ENCODE measurements around the gene MRPL3. TPM values are rescaled to one million over a fixed set of nuclear protein-coding genes. Genes with fewer than 3 reads are reported as not detected.

Gene MRPL3
- total RNA-seq, 1 experiment from 2014 or later, result 233 TPM

- no peaks in the 10 kb centered on the region for H3K27me3 ChIP-seq (ENCODE audit: low read length)
- CTCF ChIA-PET, result no interaction called here
- intact Hi-C loops (cut with micrococcal nuclease), result no loop called here
- no peak overlapping the region for H2AFZ ChIP-seq (ENCODE audit: low read length)
- no peak overlapping the region for H3K27ac ChIP-seq (ENCODE audit: low read length)
- no peaks in the 10 kb centered on the region for H3K9me2 ChIP-seq (replicated peaks; ENCODE audit: low read length)
- no peak overlapping the region for H3K4me2 ChIP-seq (ENCODE audit: low read length)
- no peaks in the 10 kb centered on the region for H3F3A ChIP-seq (ENCODE audit: low read length, unreplicated experiment)
- H3K4me1 ChIP-seq (ENCODE audit: insufficient read depth, low read length), result no peaks in the 10 kb centered on the region
- no peaks in the 10 kb centered on the region for H4K20me1 ChIP-seq (ENCODE audit: low read length)
- POLR2A ChIA-PET (ENCODE audit: unreplicated experiment), result no interaction called here
- H3K4me3 ChIP-seq (ENCODE audit: low read length), result no peak overlapping the region
- DNase-seq, result no peak
- TF ChIP-seq EZH2 (IDR thresholded peaks at IDR 0.05; ENCODE audit: low read length, unreplicated experiment) (no peak), CTCF (conservative IDR thresholded peaks at IDR 0.05; ENCODE audit: low read depth, low read length) (no peak), EZH2phosphoT487 (IDR thresholded peaks at IDR 0.05; ENCODE audit: borderline replicate concordance, low read length) (no peak)
- ATAC-seq, result no peak
- H3K36me3 ChIP-seq (ENCODE audit: low read depth, low read length), result peaks cover 4% of the 10 kb centered on the region
- no TSS peak for BruUV-seq (replicated peaks)
- no peaks in the 10 kb centered on the region for H3K9me3 ChIP-seq (ENCODE audit: low read length)
- no peak overlapping the region for H3K9ac ChIP-seq (ENCODE audit: low read length)
- H3K79me2 ChIP-seq (ENCODE audit: low read length), result peaks cover 16% of the 10 kb centered on the region; the same call in 1 of the 2 replicates
These were observed 25.0 kb downstream of the MRPL3 start for GRCh38 chr3:131477813-131478212.

GRCh38 chr3:131474115-131474514, 28.7 kb downstream of the MRPL3 start:
- H3K4me1 ChIP-seq (ENCODE audit: insufficient read depth, low read length), result no peaks in the 10 kb centered on the region
- intact Hi-C loops (cut with micrococcal nuclease), result no loop called here
- H3K4me3 ChIP-seq (ENCODE audit: low read length), result no peak overlapping the region
- no peaks in the 10 kb centered on the region for H3K27me3 ChIP-seq (ENCODE audit: low read length)
- no peak for TF ChIP-seq EZH2phosphoT487 (IDR thresholded peaks at IDR 0.05; ENCODE audit: borderline replicate concordance, low read length)
- no peak for TF ChIP-seq EZH2 (IDR thresholded peaks at IDR 0.05; ENCODE audit: low read length, unreplicated experiment)
- TF ChIP-seq CTCF (conservative IDR thresholded peaks at IDR 0.05; ENCODE audit: low read depth, low read length), result no peak
- H4K20me1 ChIP-seq (ENCODE audit: low read length), result no peaks in the 10 kb centered on the region
- no peak overlapping the region for H3K9ac ChIP-seq (ENCODE audit: low read length)
- ChIA-PET CTCF (no interaction called here), POLR2A (ENCODE audit: unreplicated experiment) (no interaction called here)
- H3K36me3 ChIP-seq (ENCODE audit: low read depth, low read length), result peaks cover 16% of the 10 kb centered on the region; the same call in 1 of the 2 replicates
- H3K9me3 ChIP-seq (ENCODE audit: low read length), result no peaks in the 10 kb centered on the region
- DNase-seq, result no peak
- peaks cover 12% of the 10 kb centered on the region; the same call in 1 of the 2 replicates for H3K79me2 ChIP-seq (ENCODE audit: low read length)
- no peak for ATAC-seq
- no peaks in the 10 kb centered on the region for H3K9me2 ChIP-seq (replicated peaks; ENCODE audit: low read length)
- H3K4me2 ChIP-seq (ENCODE audit: low read length), result no peak overlapping the region
- no peak overlapping the region for H3K27ac ChIP-seq (ENCODE audit: low read length)
- no peaks in the 10 kb centered on the region for H3F3A ChIP-seq (ENCODE audit: low read length, unreplicated experiment)
- no peak overlapping the region for H2AFZ ChIP-seq (ENCODE audit: low read length)
- BruUV-seq (replicated peaks), result no TSS peak

GRCh38 chr3:131470377-131470776, 32.4 kb downstream of the MRPL3 start:
- Histone ChIP-seq H3K79me2 (ENCODE audit: low read length) (peaks cover 12% of the 10 kb centered on the region; the same call in 1 of the 2 replicates), H3K9me3 (ENCODE audit: low read length) (no peaks in the 10 kb centered on the region), H3K4me2 (ENCODE audit: low read length) (no peak overlapping the region), H3K9me2 (replicated peaks; ENCODE audit: low read length) (no peaks in the 10 kb centered on the region), H3K4me3 (ENCODE audit: low read length) (no peak overlapping the region), H3K36me3 (ENCODE audit: low read depth, low read length) (peaks cover 30% of the 10 kb centered on the region), H3K27ac (ENCODE audit: low read length) (no peak overlapping the region), H3F3A (ENCODE audit: low read length, unreplicated experiment) (no peaks in the 10 kb centered on the region), H3K4me1 (ENCODE audit: insufficient read depth, low read length) (no peaks in the 10 kb centered on the region), H2AFZ (ENCODE audit: low read length) (no peak overlapping the region), H3K9ac (ENCODE audit: low read length) (no peak overlapping the region), H3K27me3 (ENCODE audit: low read length) (no peaks in the 10 kb centered on the region), H4K20me1 (ENCODE audit: low read length) (no peaks in the 10 kb centered on the region)
- TF ChIP-seq CTCF (conservative IDR thresholded peaks at IDR 0.05; ENCODE audit: low read depth, low read length), result no peak
- no peak for TF ChIP-seq EZH2 (IDR thresholded peaks at IDR 0.05; ENCODE audit: low read length, unreplicated experiment)
- no peak for TF ChIP-seq EZH2phosphoT487 (IDR thresholded peaks at IDR 0.05; ENCODE audit: borderline replicate concordance, low read length)
- ATAC-seq (no peak), DNase-seq (no peak)
- ChIA-PET CTCF (no interaction called here), POLR2A (ENCODE audit: unreplicated experiment) (no interaction called here)
- intact Hi-C loops (cut with micrococcal nuclease), result no loop called here
- no TSS peak for BruUV-seq (replicated peaks)
